Non-pigmented ciliary epithelial cell (primary cell): ENCODE results near the gene STEAP2.
"Not testable (repeated sequence)": the region's sequence is repeated elsewhere in the genome, so short reads cannot be mapped to it uniquely, and the experiment has no call there.

Experiments
- DNase-seq: peaks from one replicate; pipeline ENCODE4 v3.0.0-alpha.2; 2010; ENCODE audit warnings: low read depth

STEAP2 gene

GRCh38 chr7:90233569-90233968 lies 22.0 kb downstream of the STEAP2 start:
- DNase-seq = no peak

GRCh38 chr7:90236721-90237289 lies 25.3 kb downstream of the STEAP2 start:
- no peak for DNase-seq

GRCh38 chr7:90238022-90238421 lies 26.5 kb downstream of the STEAP2 start:
- no peak for DNase-seq

GRCh38 chr7:90238583-90238982 lies 27.0 kb downstream of the STEAP2 start:
- DNase-seq = no peak

GRCh38 chr7:90239050-90239449 lies 27.5 kb downstream of the STEAP2 start:
- no peak for DNase-seq

DNA sequence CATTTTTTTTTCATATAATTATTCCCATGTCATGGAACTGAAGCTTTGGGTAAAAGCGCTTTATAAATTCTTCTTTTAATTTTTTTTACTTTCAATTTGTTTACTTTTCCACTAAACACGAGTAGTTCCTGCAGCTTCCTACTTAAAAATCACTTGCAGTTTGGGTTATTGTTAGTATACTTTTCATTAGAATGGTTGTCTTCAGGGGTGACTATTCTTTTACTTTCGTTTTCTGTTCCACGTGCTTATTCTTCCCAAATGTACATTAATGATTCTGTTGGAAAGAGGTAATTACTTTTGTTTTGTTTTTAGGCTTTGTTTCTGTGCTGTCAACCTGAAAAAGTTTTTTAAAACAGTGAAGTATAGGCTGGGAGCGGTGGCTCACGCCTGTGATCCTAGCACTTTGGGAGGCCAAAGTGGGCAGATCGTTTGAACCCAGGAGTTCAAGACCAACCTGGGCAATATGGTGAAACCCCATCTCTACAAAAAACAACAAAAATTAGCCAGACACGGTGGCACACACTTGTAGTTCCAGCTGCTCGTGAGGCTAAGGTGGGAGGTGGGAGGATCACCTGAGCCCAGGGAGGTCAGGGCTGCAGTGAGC lies 28.2 kb downstream of the STEAP2 start:
- DNase-seq = no peak

- DNase-seq = no peak
Observed at GRCh38 chr7:90242369-90243168, 31.0 kb downstream of the STEAP2 start.

DNA sequence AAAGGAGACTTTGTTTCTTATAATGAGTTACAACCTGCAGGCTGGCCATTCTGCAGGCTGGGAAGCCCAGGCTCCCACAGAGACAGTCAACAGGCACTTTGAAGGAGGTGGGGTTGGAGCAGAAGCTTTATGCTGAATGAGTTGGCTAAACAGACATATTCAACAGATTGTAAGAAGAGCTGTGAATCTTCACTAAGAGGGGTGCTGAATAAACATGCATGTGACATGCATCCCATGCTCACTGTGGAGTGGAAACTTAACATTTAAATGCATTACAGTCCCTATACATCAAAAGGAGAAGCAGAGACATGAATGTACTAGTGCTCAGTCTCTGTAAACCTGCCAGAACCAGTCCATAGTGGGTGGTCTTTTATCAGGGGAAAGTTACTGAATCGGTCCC lies 32.0 kb downstream of the STEAP2 start:
- DNase-seq = no peak

GRCh38 chr7:90244565-90244908 lies 33.0 kb downstream of the STEAP2 start:
- no peak for DNase-seq

GRCh38 chr7:90244909-90245851 lies 33.6 kb downstream of the STEAP2 start, which contains the start of gene CFAP69:
CFAP69 (plus strand) TSS chr7:90245174; CDS start chr7:90245425, 251 bp downstream.
- DNase-seq = peak; percentile 48

- DNase-seq = no peak
Observed at GRCh38 chr7:90246171-90246570, 34.6 kb downstream of the STEAP2 start.

- no peak for DNase-seq
Observed at GRCh38 chr7:90248706-90249105, 37.2 kb downstream of the STEAP2 start.

- no peak for DNase-seq
Observed at GRCh38 chr7:90250601-90251303, 39.2 kb downstream of the STEAP2 start.

- no peak for DNase-seq
Observed at GRCh38 chr7:90251304-90251635, 39.7 kb downstream of the STEAP2 start.

DNA sequence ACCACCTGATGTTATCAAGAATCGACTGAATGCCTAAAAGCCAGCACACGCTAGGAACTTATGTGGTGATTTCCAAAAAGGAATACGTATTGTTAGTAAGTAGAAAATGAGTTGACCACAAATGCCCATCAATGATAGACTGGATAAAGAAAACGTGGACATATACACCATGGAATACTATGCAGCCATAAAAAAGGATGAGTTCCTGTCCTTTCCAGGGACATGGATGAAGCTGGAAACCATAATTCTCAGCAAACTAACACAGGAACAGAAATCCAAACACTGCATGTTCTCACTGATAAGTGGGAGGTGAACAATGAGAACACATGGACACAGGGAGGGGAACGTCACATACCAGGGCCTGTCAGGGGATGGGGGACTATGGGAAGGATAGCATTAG lies 44.5 kb downstream of the STEAP2 start:
- DNase-seq = not testable (repeated sequence)

GRCh38 chr7:90256778-90257177 lies 45.2 kb downstream of the STEAP2 start:
- no peak for DNase-seq

GRCh38 chr7:90261441-90261840 lies 49.9 kb downstream of the STEAP2 start:
- DNase-seq = no peak

DNA sequence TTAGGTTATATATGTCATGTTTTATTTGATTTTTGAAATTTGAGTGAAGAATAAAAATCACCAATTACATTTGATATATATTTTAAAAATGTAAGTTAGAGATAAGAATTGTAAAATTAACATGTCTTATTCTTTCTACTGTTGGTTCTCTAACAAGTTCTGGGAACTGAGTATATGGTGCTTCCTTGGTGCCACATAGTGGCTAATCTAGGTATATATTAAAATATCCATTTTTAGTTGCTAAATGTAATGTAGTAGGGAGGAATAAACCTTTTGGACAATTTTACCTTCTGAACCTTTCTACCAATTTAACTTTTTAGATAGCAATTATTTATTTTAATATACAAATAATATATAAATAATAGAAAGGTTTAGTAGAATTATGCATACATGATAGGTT lies 50.9 kb downstream of the STEAP2 start:
- no peak for DNase-seq

- DNase-seq = no peak
Observed at GRCh38 chr7:90266808-90267207, 55.3 kb downstream of the STEAP2 start.

DNA sequence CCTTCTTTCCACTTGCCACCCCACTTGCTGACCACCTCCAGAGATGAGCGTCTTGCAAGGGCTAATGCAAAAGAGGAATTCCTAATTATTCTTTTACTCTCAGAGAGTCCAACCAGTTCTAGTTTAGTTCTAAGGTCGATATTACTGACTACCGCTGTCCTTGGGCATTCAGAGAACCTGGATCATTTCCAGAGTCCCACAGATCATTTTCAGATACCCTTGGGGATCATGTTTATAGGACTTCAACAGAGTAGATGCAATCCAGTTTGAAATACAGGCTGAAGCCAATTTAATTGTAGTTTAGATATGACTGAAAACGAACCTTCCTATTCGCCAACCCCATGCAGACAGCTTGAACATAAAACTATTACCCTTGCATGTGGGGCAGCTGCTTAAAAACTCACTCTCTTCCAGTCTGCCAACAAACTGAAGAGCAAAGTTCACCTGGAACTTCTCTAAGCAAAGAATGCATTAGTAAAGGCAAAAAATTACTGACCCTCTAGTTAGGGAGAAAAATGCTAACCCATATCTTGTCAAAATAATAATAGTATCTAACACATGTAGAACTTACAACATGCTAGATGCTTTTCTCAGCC lies 55.8 kb downstream of the STEAP2 start:
- DNase-seq = no peak

DNA sequence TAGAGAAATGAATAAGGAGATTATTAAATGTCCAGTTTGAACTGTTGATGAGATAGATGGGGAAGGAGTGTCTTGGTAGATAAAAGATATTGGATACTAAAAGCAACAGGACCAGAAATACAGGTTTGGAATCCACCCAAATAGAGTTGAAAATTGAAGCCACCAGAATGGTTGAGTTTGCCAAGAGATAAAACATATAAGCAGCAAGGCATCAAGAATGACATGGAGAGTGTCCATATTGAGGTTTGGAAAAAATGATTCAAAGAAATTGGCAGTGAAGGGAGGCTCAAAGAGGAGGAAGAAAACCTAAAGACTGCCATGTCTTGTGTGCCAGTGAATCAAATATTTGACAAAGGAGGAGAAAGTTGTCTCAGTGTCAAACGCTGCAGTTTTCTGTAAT lies 57.6 kb downstream of the STEAP2 start:
- DNase-seq = no peak
